ENCODE measurements around the gene LRRC8D. TPM values are rescaled to one million over a fixed set of nuclear protein-coding genes. Genes with fewer than 3 reads are reported as not detected.

LRRC8D gene
- total and polyA plus RNA-seq, 8 donors = 14.3 to 23.6 (median 17.0) TPM

DNA sequence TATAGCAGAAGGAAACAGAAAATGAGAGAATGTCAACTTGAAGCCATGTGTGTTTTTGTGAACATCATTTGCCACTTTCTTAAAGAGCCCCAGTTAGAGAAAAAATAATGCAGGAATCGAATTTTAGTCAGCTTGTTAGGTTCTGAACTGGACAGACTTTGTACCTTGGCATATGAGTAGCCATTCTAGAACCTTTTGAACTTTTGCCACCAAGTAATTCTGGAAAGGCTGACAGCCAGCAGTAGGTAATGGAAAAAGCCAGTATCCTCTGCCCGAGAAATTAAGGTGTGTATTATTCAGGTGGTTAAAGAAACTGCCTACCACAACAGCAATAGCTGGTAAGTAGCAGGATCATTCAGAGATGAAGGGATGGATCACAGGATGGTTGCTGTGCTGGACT lies 20.7 kb downstream of the LRRC8D start:
- TF ChIP-seq, protein P1, sequence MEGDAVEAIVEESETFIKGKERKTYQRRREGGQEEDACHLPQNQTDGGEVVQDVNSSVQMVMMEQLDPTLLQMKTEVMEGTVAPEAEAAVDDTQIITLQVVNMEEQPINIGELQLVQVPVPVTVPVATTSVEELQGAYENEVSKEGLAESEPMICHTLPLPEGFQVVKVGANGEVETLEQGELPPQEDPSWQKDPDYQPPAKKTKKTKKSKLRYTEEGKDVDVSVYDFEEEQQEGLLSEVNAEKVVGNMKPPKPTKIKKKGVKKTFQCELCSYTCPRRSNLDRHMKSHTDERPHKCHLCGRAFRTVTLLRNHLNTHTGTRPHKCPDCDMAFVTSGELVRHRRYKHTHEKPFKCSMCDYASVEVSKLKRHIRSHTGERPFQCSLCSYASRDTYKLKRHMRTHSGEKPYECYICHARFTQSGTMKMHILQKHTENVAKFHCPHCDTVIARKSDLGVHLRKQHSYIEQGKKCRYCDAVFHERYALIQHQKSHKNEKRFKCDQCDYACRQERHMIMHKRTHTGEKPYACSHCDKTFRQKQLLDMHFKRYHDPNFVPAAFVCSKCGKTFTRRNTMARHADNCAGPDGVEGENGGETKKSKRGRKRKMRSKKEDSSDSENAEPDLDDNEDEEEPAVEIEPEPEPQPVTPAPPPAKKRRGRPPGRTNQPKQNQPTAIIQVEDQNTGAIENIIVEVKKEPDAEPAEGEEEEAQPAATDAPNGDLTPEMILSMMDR (IDR thresholded peaks at IDR 0.05) = no peak
- Histone ChIP-seq H3K4me1 (peaks cover 0 to 19% of the 10 kb centered on the region in 2 donors), H3K27ac (no peak overlapping the region), H3K36me3 (no peaks in the 10 kb centered on the region), H3K27me3 (no peaks in the 10 kb centered on the region), H3K9me3 (no peaks in the 10 kb centered on the region), H3K4me3 (no peak overlapping the region)
- intact Hi-C loops (cut with DNase I) = no loop called here
- no peak for ATAC-seq
- no peak for DNase-seq

DNA sequence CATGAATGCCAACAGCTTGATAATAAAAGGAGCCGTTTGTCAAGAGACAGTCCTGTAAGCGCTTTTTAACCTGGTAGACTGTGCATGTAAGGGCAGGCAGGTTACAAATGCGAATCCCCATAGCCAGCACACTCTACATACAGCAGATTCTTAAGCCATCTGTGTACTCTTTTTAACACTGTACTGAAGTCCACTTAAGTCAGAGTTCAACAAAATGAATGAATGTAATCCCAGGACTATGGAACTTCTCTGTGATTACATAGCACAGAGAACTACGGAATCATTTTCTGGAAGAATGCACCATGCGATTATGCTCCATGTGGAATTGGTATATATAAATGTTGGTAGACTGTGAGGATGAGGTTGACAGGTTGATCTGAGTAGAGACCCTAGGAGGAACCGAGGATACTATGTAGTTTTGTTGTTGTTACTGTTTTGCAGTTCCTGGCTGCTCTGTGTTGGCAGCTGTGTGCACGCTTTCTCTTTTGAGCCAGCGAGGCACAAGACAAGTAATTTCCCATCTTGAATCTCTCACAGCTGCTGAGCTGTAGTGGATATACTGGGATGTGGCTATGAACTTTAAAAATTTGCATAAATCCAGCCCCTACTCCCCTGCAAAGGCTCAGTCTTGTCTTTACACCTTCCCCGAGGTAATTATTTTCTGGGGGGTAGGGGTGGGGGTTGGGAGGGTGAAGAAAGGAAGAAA lies 21.9 kb downstream of the LRRC8D start:
- Histone ChIP-seq H3K27ac (peak overlapping the region; percentile 71 to 74), H3K4me3 (peak overlapping the region; percentile 64 to 70), H3K4me1 (peaks cover 0 to 25% of the 10 kb centered on the region in 2 donors), H3K36me3 (no peaks in the 10 kb centered on the region), H3K27me3 (no peaks in the 10 kb centered on the region), H3K9me3 (no peaks in the 10 kb centered on the region)
- ATAC-seq (peak; percentile 60), DNase-seq (peak in 2 of 4 donors; percentile 22 to 42)
- intact Hi-C loops (cut with DNase I) = no loop called here
- TF ChIP-seq, protein P1 (IDR thresholded peaks at IDR 0.05) = no peak

DNA sequence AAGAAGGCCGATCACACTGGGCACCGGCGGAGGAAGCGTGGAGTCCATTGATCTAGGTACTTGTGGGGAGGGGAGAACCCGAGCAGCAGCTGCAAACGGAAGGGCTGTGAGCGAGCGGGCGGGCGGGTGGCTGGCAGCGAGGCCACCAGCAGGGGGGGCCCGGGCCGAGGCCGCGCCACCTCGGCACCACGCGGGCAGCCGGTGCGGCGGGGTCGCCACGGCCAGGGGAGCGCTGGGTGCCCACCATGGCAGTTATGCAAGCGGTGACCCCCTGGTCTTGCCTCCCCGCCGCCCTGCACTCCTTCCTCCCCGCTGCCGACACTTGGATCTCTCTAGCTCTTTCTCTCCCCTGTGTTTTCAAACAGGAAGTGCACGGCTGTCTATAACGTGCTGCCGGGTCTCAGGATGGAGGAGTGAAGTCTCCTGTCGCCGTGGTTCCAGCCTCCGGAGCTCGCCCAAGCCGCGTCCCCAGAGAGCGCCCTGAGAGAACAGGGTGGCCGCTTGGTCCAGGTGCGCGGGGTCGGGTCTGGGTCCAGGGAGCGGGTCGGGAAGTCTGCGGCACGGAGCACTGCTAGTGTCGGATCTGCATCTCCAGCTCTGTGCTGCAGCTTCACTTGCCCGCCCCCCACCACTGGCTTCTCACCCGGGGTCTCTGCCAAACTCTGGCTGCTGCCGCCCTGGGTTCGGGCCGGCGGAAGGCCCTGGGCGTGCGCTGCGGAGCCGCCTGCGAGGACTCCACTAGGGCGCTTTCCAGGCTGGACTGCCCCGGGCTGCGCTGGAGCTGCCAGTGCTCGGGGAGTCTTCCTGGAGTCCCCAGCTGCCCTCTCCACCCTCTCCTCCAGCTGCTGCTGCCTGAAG lies 22.7 kb downstream of the LRRC8D start:
- H3K9me3 ChIP-seq = no peaks in the 10 kb centered on the region
- peak; percentile 98 for ATAC-seq
- H3K27me3 ChIP-seq = no peaks in the 10 kb centered on the region
- H3K36me3 ChIP-seq = no peaks in the 10 kb centered on the region
- intact Hi-C loops (cut with DNase I) = no loop called here
- H3K27ac ChIP-seq = peak overlapping the region; percentile 71 to 74
- peaks cover 0 to 25% of the 10 kb centered on the region in 2 donors for H3K4me1 ChIP-seq
- H3K4me3 ChIP-seq = peak overlapping the region; percentile 64 to 70
- DNase-seq = peak; percentile 59 to 95 (median 70)
- TF ChIP-seq, protein P1 (IDR thresholded peaks at IDR 0.05) = peak; percentile 73 to 80

DNA sequence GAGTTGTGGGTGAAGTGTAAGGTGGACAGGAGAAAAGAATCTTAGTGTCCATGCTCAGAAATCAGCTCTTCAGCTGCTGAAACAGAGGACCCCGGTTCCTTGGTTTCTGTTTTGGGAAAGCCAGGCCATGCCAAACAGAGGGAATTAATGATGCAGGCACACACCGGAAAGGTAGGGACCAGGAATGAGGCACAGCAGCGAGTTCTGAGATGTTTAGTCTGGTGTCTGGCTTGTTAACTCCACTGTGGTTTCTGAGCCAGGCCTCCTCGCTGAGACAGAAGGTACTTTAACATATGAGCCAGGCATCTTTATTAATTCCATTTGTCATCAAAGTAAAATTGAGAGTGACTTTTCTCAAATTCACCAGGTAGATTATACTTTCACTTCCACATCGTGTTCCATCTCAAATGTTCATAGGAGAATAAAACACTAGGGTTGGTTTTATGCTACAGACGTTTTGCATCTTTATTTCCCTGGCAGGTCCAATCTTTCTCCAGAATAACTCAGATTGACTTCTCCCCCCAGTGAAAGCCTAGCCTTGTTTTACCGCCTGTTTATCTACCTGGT lies 23.5 kb downstream of the LRRC8D start:
- Histone ChIP-seq H3K4me3 (peak overlapping the region; percentile 64 to 70), H3K27ac (no peak overlapping the region), H3K9me3 (no peaks in the 10 kb centered on the region), H3K27me3 (no peaks in the 10 kb centered on the region), H3K4me1 (peaks cover 0 to 25% of the 10 kb centered on the region in 2 donors), H3K36me3 (no peaks in the 10 kb centered on the region)
- intact Hi-C loops (cut with DNase I) = no loop called here
- TF ChIP-seq, protein P1 (IDR thresholded peaks at IDR 0.05) = no peak
- DNase-seq (no peak), ATAC-seq (no peak)

GRCh38 chr1:89844860-89845259 lies 24.0 kb downstream of the LRRC8D start:
- H3K4me3 ChIP-seq = no peak overlapping the region
- peaks cover 0 to 25% of the 10 kb centered on the region in 2 donors for H3K4me1 ChIP-seq
- no peaks in the 10 kb centered on the region for H3K36me3 ChIP-seq
- no peaks in the 10 kb centered on the region for H3K27me3 ChIP-seq
- no peaks in the 10 kb centered on the region for H3K9me3 ChIP-seq
- TF ChIP-seq, protein P1 (IDR thresholded peaks at IDR 0.05) = no peak
- intact Hi-C loops (cut with DNase I) = no loop called here
- H3K27ac ChIP-seq = no peak overlapping the region
- ATAC-seq (no peak), DNase-seq (no peak)
